ENCODE data around the gene KRTCAP2.
"Not testable (repeated sequence)": the region's sequence is repeated elsewhere in the genome, so short reads cannot be mapped to it uniquely, and the experiment has no call there.

KRTCAP2 gene

GRCh38 chr1:155166471-155167165, 6.5 kb downstream of the KRTCAP2 start:
- no peak overlapping the region for H3K4me3 ChIP-seq (ENCODE audit: low read depth, low read length)
- no peaks in the 10 kb centered on the region for H3K36me3 ChIP-seq (ENCODE audit: control insufficient read depth, insufficient read depth, low read length)
- no peaks in the 10 kb centered on the region for H3K9me3 ChIP-seq (ENCODE audit: control insufficient read depth, low read length)
- TF ChIP-seq, protein P1, sequence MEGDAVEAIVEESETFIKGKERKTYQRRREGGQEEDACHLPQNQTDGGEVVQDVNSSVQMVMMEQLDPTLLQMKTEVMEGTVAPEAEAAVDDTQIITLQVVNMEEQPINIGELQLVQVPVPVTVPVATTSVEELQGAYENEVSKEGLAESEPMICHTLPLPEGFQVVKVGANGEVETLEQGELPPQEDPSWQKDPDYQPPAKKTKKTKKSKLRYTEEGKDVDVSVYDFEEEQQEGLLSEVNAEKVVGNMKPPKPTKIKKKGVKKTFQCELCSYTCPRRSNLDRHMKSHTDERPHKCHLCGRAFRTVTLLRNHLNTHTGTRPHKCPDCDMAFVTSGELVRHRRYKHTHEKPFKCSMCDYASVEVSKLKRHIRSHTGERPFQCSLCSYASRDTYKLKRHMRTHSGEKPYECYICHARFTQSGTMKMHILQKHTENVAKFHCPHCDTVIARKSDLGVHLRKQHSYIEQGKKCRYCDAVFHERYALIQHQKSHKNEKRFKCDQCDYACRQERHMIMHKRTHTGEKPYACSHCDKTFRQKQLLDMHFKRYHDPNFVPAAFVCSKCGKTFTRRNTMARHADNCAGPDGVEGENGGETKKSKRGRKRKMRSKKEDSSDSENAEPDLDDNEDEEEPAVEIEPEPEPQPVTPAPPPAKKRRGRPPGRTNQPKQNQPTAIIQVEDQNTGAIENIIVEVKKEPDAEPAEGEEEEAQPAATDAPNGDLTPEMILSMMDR (IDR thresholded peaks at IDR 0.05), result no peak
- no peaks in the 10 kb centered on the region for H3K4me1 ChIP-seq
- H3K9ac ChIP-seq, result no peak overlapping the region
- H3K27me3 ChIP-seq (ENCODE audit: control insufficient read depth, insufficient read depth, low read length), result no peaks in the 10 kb centered on the region
- H3K27ac ChIP-seq, result peak overlapping the region; percentile 24
- peak overlapping the region; percentile 1 for H3K4me2 ChIP-seq (ENCODE audit: low read length)
- no peak overlapping the region for H2AFZ ChIP-seq
- H3K79me2 ChIP-seq, result no peaks in the 10 kb centered on the region

GRCh38 chr1:155166051-155166470, 7.0 kb downstream of the KRTCAP2 start:
- H2AFZ ChIP-seq, result no peak overlapping the region
- no peak overlapping the region for H3K4me2 ChIP-seq (ENCODE audit: low read length)
- H3K27ac ChIP-seq, result peak overlapping the region; percentile 24
- H3K36me3 ChIP-seq (ENCODE audit: control insufficient read depth, insufficient read depth, low read length), result no peaks in the 10 kb centered on the region
- TF ChIP-seq, protein P1 (IDR thresholded peaks at IDR 0.05), result no peak
- no peaks in the 10 kb centered on the region for H3K79me2 ChIP-seq
- H3K9me3 ChIP-seq (ENCODE audit: control insufficient read depth, low read length), result no peaks in the 10 kb centered on the region
- no peak overlapping the region for H3K9ac ChIP-seq
- H3K4me1 ChIP-seq, result no peaks in the 10 kb centered on the region
- no peak overlapping the region for H3K4me3 ChIP-seq (ENCODE audit: low read depth, low read length)
- H3K27me3 ChIP-seq (ENCODE audit: control insufficient read depth, insufficient read depth, low read length), result no peaks in the 10 kb centered on the region

- H2AFZ ChIP-seq, result not testable (repeated sequence)
Observed at GRCh38 chr1:155164625-155165024, 8.5 kb downstream of the KRTCAP2 start.

GRCh38 chr1:155163785-155164184, 9.3 kb downstream of the KRTCAP2 start:
- H3K27ac ChIP-seq; H2AFZ ChIP-seq; H3K79me2 ChIP-seq; H3K4me3 ChIP-seq (ENCODE audit: low read depth, low read length); H3K27me3 ChIP-seq (ENCODE audit: control insufficient read depth, insufficient read depth, low read length); H3K4me1 ChIP-seq; H3K4me2 ChIP-seq (ENCODE audit: low read length); H3K9me3 ChIP-seq (ENCODE audit: control insufficient read depth, low read length); H3K36me3 ChIP-seq (ENCODE audit: control insufficient read depth, insufficient read depth, low read length); H3K9ac ChIP-seq: not testable (repeated sequence)

More at GRCh38 chr1:155164625-155165024, 8.5 kb downstream of the KRTCAP2 start:
- H3K9me3 ChIP-seq (ENCODE audit: control insufficient read depth, low read length); H3K4me1 ChIP-seq; H3K4me2 ChIP-seq (ENCODE audit: low read length); H3K9ac ChIP-seq; H3K27ac ChIP-seq; H3K27me3 ChIP-seq (ENCODE audit: control insufficient read depth, insufficient read depth, low read length); H3K4me3 ChIP-seq (ENCODE audit: low read depth, low read length); H3K36me3 ChIP-seq (ENCODE audit: control insufficient read depth, insufficient read depth, low read length); H3K79me2 ChIP-seq: not testable (repeated sequence)

DNA sequence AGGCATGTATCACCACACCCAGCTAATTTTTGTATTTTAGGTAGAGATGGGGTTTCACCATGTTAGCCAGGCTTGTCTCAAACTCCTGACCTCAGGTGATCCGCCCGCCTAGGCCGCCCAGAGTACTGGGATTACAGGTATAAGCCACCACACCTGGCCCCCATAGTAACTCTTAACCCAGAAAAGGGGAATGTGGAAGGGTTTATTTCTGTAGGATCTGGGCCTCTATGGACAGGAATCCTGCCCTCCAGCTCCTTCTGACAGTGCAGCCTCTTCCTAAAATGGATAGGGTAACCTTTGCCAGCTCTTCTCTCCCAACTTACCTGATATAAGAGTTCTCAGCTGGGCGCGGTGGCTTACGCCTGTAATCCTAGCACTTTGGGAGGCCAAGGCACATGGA, 10.5 kb downstream of the KRTCAP2 start:
- not testable (repeated sequence) for H3K9ac ChIP-seq; H3K4me1 ChIP-seq; H3K4me3 ChIP-seq (ENCODE audit: low read depth, low read length); H3K4me2 ChIP-seq (ENCODE audit: low read length); H3K9me3 ChIP-seq (ENCODE audit: control insufficient read depth, low read length); H3K36me3 ChIP-seq (ENCODE audit: control insufficient read depth, insufficient read depth, low read length); H3K27ac ChIP-seq; H3K27me3 ChIP-seq (ENCODE audit: control insufficient read depth, insufficient read depth, low read length); H2AFZ ChIP-seq; H3K79me2 ChIP-seq

DNA sequence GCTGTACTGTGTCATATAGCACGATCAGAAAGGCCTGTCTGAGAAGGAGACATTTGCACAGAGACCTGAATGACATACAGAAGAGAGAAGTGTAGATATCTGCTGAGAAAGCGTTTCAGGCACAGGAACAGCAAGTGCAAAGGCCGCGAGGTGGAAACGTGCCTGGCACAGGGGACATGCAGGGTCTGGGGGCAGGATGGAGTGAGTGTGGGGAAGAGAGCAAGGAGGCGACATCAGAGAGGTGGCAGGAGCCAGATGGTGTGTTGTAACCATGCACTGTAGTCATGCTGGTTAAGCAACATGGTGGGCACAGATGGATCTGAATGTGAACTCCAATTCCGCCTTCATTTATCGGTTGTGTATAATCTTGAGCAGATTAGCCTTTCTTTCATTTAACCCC, 13.0 kb downstream of the KRTCAP2 start:
- TF ChIP-seq, protein P1 (IDR thresholded peaks at IDR 0.05), result no peak
- Histone ChIP-seq H3K79me2 (no peaks in the 10 kb centered on the region), H3K36me3 (ENCODE audit: control insufficient read depth, insufficient read depth, low read length) (no peaks in the 10 kb centered on the region), H2AFZ (no peak overlapping the region), H3K27ac (no peak overlapping the region), H3K9ac (no peak overlapping the region), H3K4me1 (no peaks in the 10 kb centered on the region), H3K9me3 (ENCODE audit: control insufficient read depth, low read length) (no peaks in the 10 kb centered on the region), H3K27me3 (ENCODE audit: control insufficient read depth, insufficient read depth, low read length) (no peaks in the 10 kb centered on the region), H3K4me3 (ENCODE audit: low read depth, low read length) (no peak overlapping the region), H3K4me2 (ENCODE audit: low read length) (no peak overlapping the region)

All from parathyroid adenoma (tissue), 2 donors.